K562 (cell line): ENCODE measurements around the gene NR6A1. TPM values are rescaled to one million over a fixed set of nuclear protein-coding genes. Genes with fewer than 3 reads are reported as not detected.
A peak's percentile ranks its signal among the peaks of the same experiment; 100 is the strongest.

Source experiments
- DACH1 ChIP-seq: fragments of 450-650 bp; IDR thresholded peaks from 2 replicates; pipeline ENCODE4 v1.6.1; 2018; ENCODE audit not compliant: partially characterized antibody
- HDGF ChIP-seq: fragments of 450-650 bp; IDR thresholded peaks from 2 replicates; pipeline ENCODE4 v1.6.1; 2016
- LEF1 ChIP-seq: fragments of 450-650 bp; IDR thresholded peaks from 2 replicates; pipeline ENCODE4 v1.6.1; 2016; ENCODE audit warnings: mild to moderate bottlenecking
- MTA3 ChIP-seq: fragments of 450-650 bp; formaldehyde crosslinking; IDR thresholded peaks from 2 replicates; pipeline ENCODE4 v1.6.1; 2017; ENCODE audit warnings: mild to moderate bottlenecking, borderline replicate concordance
- NFRKB ChIP-seq: fragments of 450-650 bp; IDR thresholded peaks from 2 replicates; pipeline ENCODE4 v1.6.1; 2016; ENCODE audit warnings: low read depth
- NR2C1 ChIP-seq, 2 experiments: fragments of 450-650 bp; IDR thresholded peaks; 2 replicates each; pipeline ENCODE4 v1.6.1; 2017; ENCODE audit warnings: mild to moderate bottlenecking in 2 of 2, antibody characterized with exemption in 1 of 2, inconsistent platforms in 1 of 2, missing compliant biosample characterization in 1 of 2, missing genetic modification characterization in 1 of 2
- SMARCC2 ChIP-seq: fragments of 450-650 bp; IDR thresholded peaks from 2 replicates; pipeline ENCODE4 v1.6.1; 2017; ENCODE audit warnings: antibody characterized with exemption, moderate library complexity, mild to moderate bottlenecking, low read depth
- SREBF1 ChIP-seq: fragments of 150-350 bp; IDR thresholded peaks from 2 replicates; pipeline ENCODE4 v1.6.1; 2014; ENCODE audit warnings: antibody characterized with exemption, low read depth, low read length, borderline replicate concordance
- TBL1XR1 ChIP-seq, 2 experiments: IDR thresholded peaks; 2 replicates each; pipeline ENCODE4 v1.6.1; 2012; ENCODE audit warnings: improper control_type of control experiment in 2 of 2, low read length in 2 of 2, mild to moderate bottlenecking in 1 of 2
- TCF3 ChIP-seq: sonication (generic); formaldehyde crosslinking; IDR thresholded peaks from 2 replicates; pipeline ENCODE4 v1.4.0; 2020; ENCODE audit warnings: mild to moderate bottlenecking, missing genetic modification reagents
- ZNF165 ChIP-seq: fragments of 250-450 bp; sonication (Bioruptor Pico); IDR thresholded peaks from 2 replicates; pipeline ENCODE4 v1.4.0; 2020; ENCODE audit warnings: borderline replicate concordance
- ZNF354B ChIP-seq: fragments of 250-450 bp; sonication (Bioruptor Pico); IDR thresholded peaks from 2 replicates; pipeline ENCODE4 v1.4.0; 2020
- ZNF408 ChIP-seq: fragments of 250-450 bp; sonication (Bioruptor Pico); IDR thresholded peaks from 2 replicates; pipeline ENCODE4 v1.4.0; 2020; ENCODE audit warnings: low read depth, mild to moderate bottlenecking, moderate library complexity
- polyA plus RNA-seq, 8 experiments: library from polyadenylated mRNA; depleted of rRNA in 4 of 8; stranded (reverse) in 5 of 8; unstranded in 3 of 8; fragments of >200 nt; fragmentation: Nextera tagmentation in 2 of 8; fragmentation: Illumina TruSeq in 1 of 8; extraction: Ambion mirVana in 2 of 8; extraction: Trizol in 1 of 8; gene quantifications; 2 replicates each; pipeline versions ENCODE4 v1.2.1 to v1.2.3, GENCODE V29; 2011 to 2014; ENCODE audit warnings: inconsistent platforms in 1 of 8, missing spikeins in 1 of 8
- total RNA-seq, 7 experiments: library from RNA; depleted of rRNA in 6 of 7; stranded (reverse); fragments of >200 nt in 6 of 7; fragmentation: Illumina TruSeq in 2 of 7; extraction: Trizol in 2 of 7; gene quantifications; 2 replicates each; pipeline versions ENCODE4 v1.2.1 to v1.2.3, GENCODE V29; 2011 to 2021; ENCODE audit warnings: low replicate concordance in 1 of 7
- TF ChIP-seq, protein P1 (sequence below), 2 experiments: fragments of 450-650 bp; formaldehyde crosslinking in 1 of 2; IDR thresholded peaks; 2 replicates each; pipeline versions ENCODE4 v1.4.0 to v1.6.1; 2014 to 2020; ENCODE audit warnings: mild to moderate bottlenecking in 2 of 2, borderline replicate concordance in 1 of 2, low read depth in 1 of 2
- TF ChIP-seq, protein P2 (sequence below): fragments of 450-650 bp; IDR thresholded peaks from 2 replicates; pipeline ENCODE4 v1.6.1; 2017; ENCODE audit warnings: antibody characterized with exemption, mild to moderate bottlenecking

NR6A1 gene
- total and polyA plus RNA-seq, 9 of the 15 experiments (the other 6 are each of a cell fraction or from before 2014, with no cell fraction given) = 9.7 to 55.4 (median 28.3) TPM

DNA sequence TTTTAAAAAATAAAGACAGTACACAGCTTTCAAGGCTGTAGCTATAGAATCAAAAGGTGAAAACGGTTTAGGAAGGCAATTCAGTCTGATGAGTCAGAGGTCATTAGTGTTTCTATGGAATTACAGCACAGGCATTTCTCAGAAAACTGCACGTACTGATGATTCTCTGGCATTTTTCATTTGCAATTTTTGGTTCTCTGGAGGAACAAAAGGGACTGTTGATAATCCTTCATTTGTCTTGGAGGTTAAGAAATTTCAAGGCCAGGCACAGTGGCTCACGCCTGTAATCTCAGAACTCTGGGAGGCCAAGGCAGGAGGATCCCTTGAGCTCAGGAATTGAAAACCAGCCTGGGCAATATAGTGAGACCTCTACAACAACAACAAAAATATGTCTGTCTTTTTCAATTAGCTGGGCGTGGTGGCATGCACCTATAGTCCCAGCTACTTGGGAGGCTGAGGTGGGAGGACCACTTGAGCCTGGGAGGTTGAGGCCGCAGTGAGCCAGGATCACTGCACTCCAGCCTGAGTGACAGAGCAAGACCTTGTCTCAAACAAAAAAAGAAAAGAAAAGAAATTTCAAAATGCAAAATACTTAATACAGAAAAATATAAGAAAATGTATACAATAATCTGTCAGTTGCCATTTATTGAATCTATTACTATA is 27.3 kb downstream of the NR6A1 start (continued):
- TF ChIP-seq, protein P1, sequence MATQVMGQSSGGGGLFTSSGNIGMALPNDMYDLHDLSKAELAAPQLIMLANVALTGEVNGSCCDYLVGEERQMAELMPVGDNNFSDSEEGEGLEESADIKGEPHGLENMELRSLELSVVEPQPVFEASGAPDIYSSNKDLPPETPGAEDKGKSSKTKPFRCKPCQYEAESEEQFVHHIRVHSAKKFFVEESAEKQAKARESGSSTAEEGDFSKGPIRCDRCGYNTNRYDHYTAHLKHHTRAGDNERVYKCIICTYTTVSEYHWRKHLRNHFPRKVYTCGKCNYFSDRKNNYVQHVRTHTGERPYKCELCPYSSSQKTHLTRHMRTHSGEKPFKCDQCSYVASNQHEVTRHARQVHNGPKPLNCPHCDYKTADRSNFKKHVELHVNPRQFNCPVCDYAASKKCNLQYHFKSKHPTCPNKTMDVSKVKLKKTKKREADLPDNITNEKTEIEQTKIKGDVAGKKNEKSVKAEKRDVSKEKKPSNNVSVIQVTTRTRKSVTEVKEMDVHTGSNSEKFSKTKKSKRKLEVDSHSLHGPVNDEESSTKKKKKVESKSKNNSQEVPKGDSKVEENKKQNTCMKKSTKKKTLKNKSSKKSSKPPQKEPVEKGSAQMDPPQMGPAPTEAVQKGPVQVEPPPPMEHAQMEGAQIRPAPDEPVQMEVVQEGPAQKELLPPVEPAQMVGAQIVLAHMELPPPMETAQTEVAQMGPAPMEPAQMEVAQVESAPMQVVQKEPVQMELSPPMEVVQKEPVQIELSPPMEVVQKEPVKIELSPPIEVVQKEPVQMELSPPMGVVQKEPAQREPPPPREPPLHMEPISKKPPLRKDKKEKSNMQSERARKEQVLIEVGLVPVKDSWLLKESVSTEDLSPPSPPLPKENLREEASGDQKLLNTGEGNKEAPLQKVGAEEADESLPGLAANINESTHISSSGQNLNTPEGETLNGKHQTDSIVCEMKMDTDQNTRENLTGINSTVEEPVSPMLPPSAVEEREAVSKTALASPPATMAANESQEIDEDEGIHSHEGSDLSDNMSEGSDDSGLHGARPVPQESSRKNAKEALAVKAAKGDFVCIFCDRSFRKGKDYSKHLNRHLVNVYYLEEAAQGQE (IDR thresholded peaks at IDR 0.05; ENCODE audit: borderline replicate concordance) = 0 out of 2 replicates have a peak, but pooled peaks have one; percentile 4
- TF ChIP-seq, protein P1 (CRISPR knock-in tag; IDR thresholded peaks at IDR 0.05; ENCODE audit: low read depth) = no peak
- TF ChIP-seq HDGF (no peak), LEF1 (peak; percentile 56; the same call in 1 of the 2 replicates), MTA3 (0 out of 2 replicates have a peak, but pooled peaks have one; percentile 56), SMARCC2 (peak; percentile 60; the same call in 1 of the 2 replicates), TBL1XR1 (IDR thresholded peaks at IDR 0.05; ENCODE audit: low read length in 2 of 2) (0 out of 4 replicates have a peak, but pooled peaks of 1 of the 2 experiments have one; percentile 7), SREBF1 (no peak), DACH1 (no peak), NFRKB (0 out of 2 replicates have a peak, but pooled peaks have one; percentile 49), TCF3 (CRISPR knock-in tag) (peak; percentile 25; the same call in 1 of the 2 replicates), ZNF165 (CRISPR knock-in tag) (no peak), NR2C1 (IDR thresholded peaks at IDR 0.05) (peak; percentile 67), NR2C1 (tag; IDR thresholded peaks at IDR 0.05) (peak; percentile 58), ZNF408 (CRISPR knock-in tag) (no peak), ZNF354B (CRISPR knock-in tag) (no peak)
- TF ChIP-seq, protein P2, sequence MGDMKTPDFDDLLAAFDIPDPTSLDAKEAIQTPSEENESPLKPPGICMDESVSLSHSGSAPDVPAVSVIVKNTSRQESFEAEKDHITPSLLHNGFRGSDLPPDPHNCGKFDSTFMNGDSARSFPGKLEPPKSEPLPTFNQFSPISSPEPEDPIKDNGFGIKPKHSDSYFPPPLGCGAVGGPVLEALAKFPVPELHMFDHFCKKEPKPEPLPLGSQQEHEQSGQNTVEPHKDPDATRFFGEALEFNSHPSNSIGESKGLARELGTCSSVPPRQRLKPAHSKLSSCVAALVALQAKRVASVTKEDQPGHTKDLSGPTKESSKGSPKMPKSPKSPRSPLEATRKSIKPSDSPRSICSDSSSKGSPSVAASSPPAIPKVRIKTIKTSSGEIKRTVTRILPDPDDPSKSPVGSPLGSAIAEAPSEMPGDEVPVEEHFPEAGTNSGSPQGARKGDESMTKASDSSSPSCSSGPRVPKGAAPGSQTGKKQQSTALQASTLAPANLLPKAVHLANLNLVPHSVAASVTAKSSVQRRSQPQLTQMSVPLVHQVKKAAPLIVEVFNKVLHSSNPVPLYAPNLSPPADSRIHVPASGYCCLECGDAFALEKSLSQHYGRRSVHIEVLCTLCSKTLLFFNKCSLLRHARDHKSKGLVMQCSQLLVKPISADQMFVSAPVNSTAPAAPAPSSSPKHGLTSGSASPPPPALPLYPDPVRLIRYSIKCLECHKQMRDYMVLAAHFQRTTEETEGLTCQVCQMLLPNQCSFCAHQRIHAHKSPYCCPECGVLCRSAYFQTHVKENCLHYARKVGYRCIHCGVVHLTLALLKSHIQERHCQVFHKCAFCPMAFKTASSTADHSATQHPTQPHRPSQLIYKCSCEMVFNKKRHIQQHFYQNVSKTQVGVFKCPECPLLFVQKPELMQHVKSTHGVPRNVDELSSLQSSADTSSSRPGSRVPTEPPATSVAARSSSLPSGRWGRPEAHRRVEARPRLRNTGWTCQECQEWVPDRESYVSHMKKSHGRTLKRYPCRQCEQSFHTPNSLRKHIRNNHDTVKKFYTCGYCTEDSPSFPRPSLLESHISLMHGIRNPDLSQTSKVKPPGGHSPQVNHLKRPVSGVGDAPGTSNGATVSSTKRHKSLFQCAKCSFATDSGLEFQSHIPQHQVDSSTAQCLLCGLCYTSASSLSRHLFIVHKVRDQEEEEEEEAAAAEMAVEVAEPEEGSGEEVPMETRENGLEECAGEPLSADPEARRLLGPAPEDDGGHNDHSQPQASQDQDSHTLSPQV = peak; percentile 30
